B cell (primary cell): ENCODE measurements around the gene MC4R. TPM values are rescaled to one million over a fixed set of nuclear protein-coding genes. Genes with fewer than 3 reads are reported as not detected.

Source experiments
- ATAC-seq: fragments of 200-7000 bp; cut with Tn5 transposase; one replicate; pipeline ENCODE4 v1.10.0; 2021; ENCODE audit warnings: low read depth, mild to moderate bottlenecking, moderate number of reproducible peaks, moderate library complexity
- CTCF ChIA-PET: fragments of 350-600 bp; sonication (Branson Sonifier 250); formaldehyde crosslinking; loops from one replicate; lab custom pipeline; 2021; ENCODE audit warnings: antibody characterized with exemption, inconsistent platforms; lab: Charles Lee
- POLR2A ChIA-PET: fragments of 350-600 bp; sonication (Branson Sonifier 250); formaldehyde crosslinking; loops from one replicate; lab custom pipeline; 2021; ENCODE audit warnings: antibody characterized with exemption; lab: Charles Lee
- DNase-seq: peaks from one replicate; pipeline ENCODE4 v3.0.0; 2013
- H2AFZ ChIP-seq: 2 replicates; pipeline ENCODE4 v1.6.1; 2012; ENCODE audit warnings: mild to moderate bottlenecking, low read depth, low read length; ENCODE audit not compliant: insufficient read depth, poor library complexity, severe bottlenecking
- H3K27ac ChIP-seq, 2 donors: 1 replicate in 1 of 2; 2 replicates in 1 of 2; pipeline ENCODE4 v1.5.1; 2012 to 2013; ENCODE audit warnings: low read length in 2 of 2, mild to moderate bottlenecking in 2 of 2, moderate library complexity in 1 of 2
- H3K27me3 ChIP-seq, 4 experiments: fragments of 200-600 bp in 1 of 4; sonication (generic) in 1 of 4; replicated peaks in 1 of 4; 1 replicate in 2 of 4; 2 replicates in 2 of 4; pipeline versions ENCODE4 v1.6.1 to v1.7.0; 2013 to 2016; ENCODE audit warnings: low read length in 3 of 4, mild to moderate bottlenecking in 2 of 4, mixed read lengths in 1 of 4, moderate library complexity in 1 of 4; ENCODE audit not compliant: insufficient read depth in 4 of 4, control insufficient read depth in 3 of 4; ENCODE audit errors: control extremely low read depth in 1 of 4
- H3K36me3 ChIP-seq, 2 experiments: replicated peaks in 1 of 2; 1 replicate in 1 of 2; 2 replicates in 1 of 2; pipeline versions ENCODE4 v1.6.1 to v1.7.1; 2013; ENCODE audit warnings: low read length in 1 of 2; ENCODE audit not compliant: insufficient read depth in 2 of 2, control insufficient read depth in 1 of 2; ENCODE audit errors: control extremely low read depth in 1 of 2, extremely low read depth in 1 of 2
- H3K4me1 ChIP-seq, 2 donors: fragments of 200-600 bp in 1 of 2; sonication (generic) in 1 of 2; 1 replicate in 1 of 2; 2 replicates in 1 of 2; pipeline versions ENCODE4 v1.5.1 to v1.6.1; 2013 to 2017; ENCODE audit warnings: low read length in 2 of 2; ENCODE audit not compliant: control insufficient read depth in 2 of 2, insufficient read depth in 2 of 2
- H3K4me2 ChIP-seq: replicated peaks from 2 replicates; pipeline ENCODE3; 2012; ENCODE audit warnings: mild to moderate bottlenecking, low read depth, low read length; ENCODE audit not compliant: poor library complexity, severe bottlenecking
- H3K4me3 ChIP-seq, 5 experiments: fragments of 200-600 bp in 1 of 5; sonication (generic) in 1 of 5; 1 replicate in 3 of 5; 2 replicates in 2 of 5; pipeline versions ENCODE4 v1.5.1 to v1.7.0; 2011 to 2016; ENCODE audit warnings: low read length in 4 of 5, mild to moderate bottlenecking in 4 of 5, low read depth in 2 of 5, control low read depth in 1 of 5, moderate library complexity in 1 of 5; ENCODE audit not compliant: insufficient read depth in 1 of 5; ENCODE audit errors: control extremely low read depth in 1 of 5, extremely low read depth in 1 of 5
- H3K79me2 ChIP-seq: fragments of 200-600 bp; sonication (generic); one replicate; pipeline ENCODE4 v1.6.0; 2016; ENCODE audit warnings: low read length; ENCODE audit not compliant: control insufficient read depth, insufficient read depth
- H3K9ac ChIP-seq: fragments of 200-600 bp; sonication (generic); 2 replicates; pipeline ENCODE4 v1.6.1; 2017; ENCODE audit warnings: mild to moderate bottlenecking, low read length, moderate library complexity
- H3K9me3 ChIP-seq, 3 donors: one replicate each; pipeline versions ENCODE4 v1.6.1 to v1.7.1; 2013; ENCODE audit warnings: low read length in 2 of 3; ENCODE audit not compliant: control insufficient read depth in 2 of 3, insufficient read depth in 1 of 3; ENCODE audit errors: control extremely low read depth in 1 of 3
- H4K20me1 ChIP-seq: 2 replicates; pipeline ENCODE4 v1.6.0; 2012; ENCODE audit warnings: mild to moderate bottlenecking, low read length; ENCODE audit not compliant: insufficient read depth, control insufficient read depth, poor library complexity, severe bottlenecking
- H3K27ac Mint-ChIP-seq: one replicate; pipeline ENCODE4 v1.8.0; 2021; ENCODE audit warnings: mixed read lengths
- H3K27me3 Mint-ChIP-seq: one replicate; pipeline ENCODE4 v1.8.0; 2021; ENCODE audit warnings: mixed read lengths
- H3K4me1 Mint-ChIP-seq: one replicate; pipeline ENCODE4 v1.8.0; 2021; ENCODE audit warnings: mixed read lengths
- H3K4me3 Mint-ChIP-seq: one replicate; pipeline ENCODE4 v1.8.0; 2021; ENCODE audit warnings: mixed read lengths
- H3K9me3 Mint-ChIP-seq: one replicate; pipeline ENCODE4 v1.8.0; 2022; ENCODE audit warnings: mixed read lengths; ENCODE audit not compliant: insufficient read depth
- EZH2 ChIP-seq: IDR thresholded peaks from 2 replicates; pipeline ENCODE4 v1.6.1; 2012; ENCODE audit warnings: borderline replicate concordance, low read depth, mild to moderate bottlenecking, moderate library complexity, low read length; ENCODE audit not compliant: insufficient read depth, poor library complexity, severe bottlenecking
- WGBS: methylation state at CpG from one replicate; pipeline ENCODE4 v1.1.5; 2013; ENCODE audit warnings: missing lambda C conversion rate; ENCODE audit not compliant: insufficient coverage; 5-methylcytosine and 5-hydroxymethylcytosine counted together
- intact Hi-C: fragments of 100-400 bp; cut with micrococcal nuclease; formaldehyde crosslinking; loops from one replicate; pipeline ENCODE4 v1.10.0; 2022
- polyA plus RNA-seq: library from polyadenylated mRNA; depleted of rRNA; stranded (reverse); fragments of >200 nt; gene quantifications from 2 replicates; pipeline ENCODE4 v1.2.3, GENCODE V29; 2012
- total RNA-seq, 2 donors: library from RNA; stranded (reverse); fragments of 120-200 nt in 1 of 2; gene quantifications; 1 replicate in 1 of 2; 2 replicates in 1 of 2; pipeline versions ENCODE4 v1.2.3 to v1.2.4, GENCODE V29; 2013 to 2022
- TF ChIP-seq, protein P1 (sequence below): fragments of 200-600 bp; IDR thresholded peaks from one replicate; pipeline ENCODE4 v1.8.0; 2022; ENCODE audit warnings: antibody characterized with exemption, mild to moderate bottlenecking

MC4R gene
- total and polyA plus RNA-seq, 2 donors (not counting 1 experiment from before 2014, with no cell fraction given), result not detected

DNA sequence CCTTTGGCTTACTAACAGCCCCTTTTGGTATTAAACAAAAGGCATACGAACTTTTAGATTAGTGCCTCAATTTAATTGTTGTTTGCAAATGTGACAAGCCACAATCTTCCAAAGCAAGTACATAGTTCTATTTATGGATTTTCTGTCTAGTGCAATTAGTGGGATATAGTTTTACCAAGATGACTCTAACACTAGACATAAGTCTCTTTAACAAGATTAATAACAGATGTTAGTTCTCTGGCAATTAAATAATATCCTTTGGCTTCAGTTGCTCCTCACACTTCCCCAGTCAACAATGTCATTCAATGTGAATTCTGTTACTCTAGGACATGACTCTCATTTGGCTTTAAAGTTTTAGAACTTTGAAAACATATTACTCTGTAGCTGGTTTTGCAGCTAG, 16.7 kb upstream of the MC4R start:
- H3K4me3 Mint-ChIP-seq, result no peak overlapping the region
- no peak overlapping the region for H3K4me2 ChIP-seq
- no peak overlapping the region for H3K4me3 ChIP-seq
- no peaks in the 10 kb centered on the region for H3K27me3 ChIP-seq
- no peaks in the 10 kb centered on the region for H4K20me1 ChIP-seq
- no peaks in the 10 kb centered on the region for H3K4me1 Mint-ChIP-seq
- ChIA-PET POLR2A (no interaction called here), CTCF (interaction anchor here (0.7 kb wide), 1 partner anchor 10 kb away, joined by 3 read pairs; no protein-coding TSS in a partner anchor)
- ATAC-seq (no peak), DNase-seq (no peak)
- H3K9me3 Mint-ChIP-seq, result no peaks in the 10 kb centered on the region
- H3K27ac Mint-ChIP-seq, result no peak overlapping the region
- H3K9me3 ChIP-seq, result no peaks in the 10 kb centered on the region
- no peaks in the 10 kb centered on the region for H3K36me3 ChIP-seq
- no peaks in the 10 kb centered on the region for H3K27me3 Mint-ChIP-seq
- no peak for TF ChIP-seq EZH2
- TF ChIP-seq, protein P1, sequence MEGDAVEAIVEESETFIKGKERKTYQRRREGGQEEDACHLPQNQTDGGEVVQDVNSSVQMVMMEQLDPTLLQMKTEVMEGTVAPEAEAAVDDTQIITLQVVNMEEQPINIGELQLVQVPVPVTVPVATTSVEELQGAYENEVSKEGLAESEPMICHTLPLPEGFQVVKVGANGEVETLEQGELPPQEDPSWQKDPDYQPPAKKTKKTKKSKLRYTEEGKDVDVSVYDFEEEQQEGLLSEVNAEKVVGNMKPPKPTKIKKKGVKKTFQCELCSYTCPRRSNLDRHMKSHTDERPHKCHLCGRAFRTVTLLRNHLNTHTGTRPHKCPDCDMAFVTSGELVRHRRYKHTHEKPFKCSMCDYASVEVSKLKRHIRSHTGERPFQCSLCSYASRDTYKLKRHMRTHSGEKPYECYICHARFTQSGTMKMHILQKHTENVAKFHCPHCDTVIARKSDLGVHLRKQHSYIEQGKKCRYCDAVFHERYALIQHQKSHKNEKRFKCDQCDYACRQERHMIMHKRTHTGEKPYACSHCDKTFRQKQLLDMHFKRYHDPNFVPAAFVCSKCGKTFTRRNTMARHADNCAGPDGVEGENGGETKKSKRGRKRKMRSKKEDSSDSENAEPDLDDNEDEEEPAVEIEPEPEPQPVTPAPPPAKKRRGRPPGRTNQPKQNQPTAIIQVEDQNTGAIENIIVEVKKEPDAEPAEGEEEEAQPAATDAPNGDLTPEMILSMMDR, result no peak
- H3K27ac ChIP-seq, result no peak overlapping the region
- no CpG with 5 or more reads among the region's 1 CpG for WGBS
- no peak overlapping the region for H3K9ac ChIP-seq
- H3K4me1 ChIP-seq, result no peaks in the 10 kb centered on the region
- H3K79me2 ChIP-seq, result no peaks in the 10 kb centered on the region
- H2AFZ ChIP-seq, result no peak overlapping the region
- intact Hi-C loops, result no loop called here

DNA sequence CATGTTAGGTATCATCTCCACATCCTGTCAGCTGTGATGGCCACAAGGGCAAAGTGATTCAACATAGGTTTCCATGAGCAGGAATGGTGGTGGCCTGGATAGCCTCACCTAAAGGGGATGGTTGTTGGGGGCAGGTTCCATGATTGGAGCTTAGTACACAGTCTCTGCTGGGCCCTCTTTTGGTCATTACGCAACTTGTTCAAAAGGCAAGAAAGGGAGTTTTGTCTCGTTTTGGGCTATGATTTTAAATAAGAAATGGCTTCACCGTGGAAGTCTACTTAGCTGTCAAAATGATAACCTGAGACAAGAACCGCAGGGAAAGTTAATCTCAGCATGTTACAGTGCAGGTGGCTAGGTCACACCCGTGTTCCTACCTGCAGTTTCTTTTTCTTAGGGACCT, 13.1 kb upstream of the MC4R start:
- WGBS, result 98% methylated on average over 5 of the region's 5 CpGs
- intact Hi-C loops, result no loop called here
- CTCF ChIA-PET, result no interaction called here

More for the DNA sequence above, 13.1 kb upstream of the MC4R start:
- no peaks in the 10 kb centered on the region for H3K36me3 ChIP-seq
- Mint-ChIP-seq H3K9me3 (no peaks in the 10 kb centered on the region), H3K27me3 (no peaks in the 10 kb centered on the region), H3K4me3 (no peak overlapping the region), H3K27ac (no peak overlapping the region), H3K4me1 (no peaks in the 10 kb centered on the region)
- ATAC-seq (no peak), DNase-seq (no peak)
- H3K4me2 ChIP-seq, result no peak overlapping the region
- no peaks in the 10 kb centered on the region for H3K79me2 ChIP-seq
- no peak for TF ChIP-seq EZH2
- TF ChIP-seq, protein P1, result no peak
- H3K9me3 ChIP-seq, result no peaks in the 10 kb centered on the region
- H3K9ac ChIP-seq, result no peak overlapping the region
- no peak overlapping the region for H2AFZ ChIP-seq
- H3K27ac ChIP-seq, result no peak overlapping the region
- no peaks in the 10 kb centered on the region for H4K20me1 ChIP-seq
- H3K4me3 ChIP-seq, result no peak overlapping the region
- POLR2A ChIA-PET, result no interaction called here
- no peaks in the 10 kb centered on the region for H3K4me1 ChIP-seq
- no peaks in the 10 kb centered on the region for H3K27me3 ChIP-seq
